NCI-H1694 (cell line): ENCODE measurements around the gene KCNG2.

ENCODE experiments used
- DNase-seq: peaks from one replicate; lab custom pipeline; 2025; lab: John Stamatoyannopoulos, UW

KCNG2 gene

GRCh38 chr18:79819968-79820351, 22.2 kb downstream of the KCNG2 start:
- DNase-seq, result no peak

- no peak for DNase-seq
Measured at GRCh38 chr18:79823120-79823519, 25.4 kb downstream of the KCNG2 start.

- DNase-seq, result no peak
Measured at GRCh38 chr18:79825913-79826312, 28.2 kb downstream of the KCNG2 start.

- DNase-seq, result no peak
Measured at GRCh38 chr18:79826966-79827365, 29.2 kb downstream of the KCNG2 start.

GRCh38 chr18:79828258-79828657, 30.5 kb downstream of the KCNG2 start:
- DNase-seq, result no peak

- DNase-seq, result no peak
Measured at GRCh38 chr18:79829136-79829854, 31.6 kb downstream of the KCNG2 start.

- no peak for DNase-seq
Measured at GRCh38 chr18:79832169-79832568, 34.4 kb downstream of the KCNG2 start.

GRCh38 chr18:79834834-79835233, 37.1 kb downstream of the KCNG2 start:
- DNase-seq, result no peak

GRCh38 chr18:79841936-79842335, 44.2 kb downstream of the KCNG2 start:
- DNase-seq, result no peak

- DNase-seq, result no peak
Measured at GRCh38 chr18:79844999-79845563, 47.3 kb downstream of the KCNG2 start.

- no peak for DNase-seq
Measured at GRCh38 chr18:79846936-79847557, 49.3 kb downstream of the KCNG2 start.

- DNase-seq, result no peak
Measured at GRCh38 chr18:79847606-79848293, 50.0 kb downstream of the KCNG2 start.

- DNase-seq, result no peak
Measured at GRCh38 chr18:79848294-79848578, 50.5 kb downstream of the KCNG2 start.

- DNase-seq, result no peak
Measured at GRCh38 chr18:79848579-79849327, 51.0 kb downstream of the KCNG2 start.

- no peak for DNase-seq
Measured at GRCh38 chr18:79849328-79850207, 51.8 kb downstream of the KCNG2 start.

- DNase-seq, result no peak
Measured at GRCh38 chr18:79850731-79851130, 53.0 kb downstream of the KCNG2 start.

- DNase-seq, result no peak
Measured at GRCh38 chr18:79851489-79851888, 53.8 kb downstream of the KCNG2 start.

GRCh38 chr18:79851950-79852349, 54.2 kb downstream of the KCNG2 start:
- no peak for DNase-seq

- no peak for DNase-seq
Measured at GRCh38 chr18:79852561-79853302, 55.0 kb downstream of the KCNG2 start.

- DNase-seq, result no peak
Measured at GRCh38 chr18:79853303-79853992, 55.7 kb downstream of the KCNG2 start.
